HG02642 (cell line): ENCODE data around the gene NATD1.
"Not testable (repeated sequence)": the region's sequence is repeated elsewhere in the genome, so short reads cannot be mapped to it uniquely, and the experiment has no call there.

Experiments used
- ATAC-seq: cut with Tn5 transposase; IDR thresholded peaks from one replicate; pipeline ENCODE4 v1.9.1; 2021; ENCODE audit warnings: mild to moderate bottlenecking; ENCODE audit not compliant: unreplicated experiment, poor library complexity

The NATD1 gene

GRCh38 chr17:21199856-21200255, 53.4 kb downstream of the NATD1 start:
- no peak for ATAC-seq

GRCh38 chr17:21199311-21199710, 53.9 kb downstream of the NATD1 start:
- ATAC-seq, result no peak

- ATAC-seq, result no peak
Measured at GRCh38 chr17:21198411-21198810, 54.8 kb downstream of the NATD1 start.

- no peak for ATAC-seq
Measured at GRCh38 chr17:21196126-21196525, 57.1 kb downstream of the NATD1 start.

GRCh38 chr17:21194703-21195102, 58.5 kb downstream of the NATD1 start:
- ATAC-seq, result no peak

GRCh38 chr17:21194226-21194625, 59.0 kb downstream of the NATD1 start:
- ATAC-seq, result no peak

- no peak for ATAC-seq
Measured at GRCh38 chr17:21193031-21193430, 60.2 kb downstream of the NATD1 start.

GRCh38 chr17:21192414-21192813, 60.8 kb downstream of the NATD1 start:
- ATAC-seq, result not testable (repeated sequence)

GRCh38 chr17:21191698-21192097, 61.5 kb downstream of the NATD1 start:
- ATAC-seq, result no peak

GRCh38 chr17:21190078-21190477, 63.1 kb downstream of the NATD1 start:
- no peak for ATAC-seq

- no peak for ATAC-seq
Measured at GRCh38 chr17:21189361-21189760, 63.8 kb downstream of the NATD1 start.
